Measurements from ENCODE around the gene BCL11A. TPM values are rescaled to one million over a fixed set of nuclear protein-coding genes. Genes with fewer than 3 reads are reported as not detected.

Gene BCL11A
- total RNA-seq, 1 experiment from 2014 or later: 1.3 TPM

GRCh38 chr2:60529785-60530627, 23.4 kb downstream of the BCL11A start:
- Histone ChIP-seq H3K36me3 (ENCODE audit: insufficient read depth, low read length, poor library complexity, severe bottlenecking) (no peaks in the 10 kb centered on the region), H3K4me1 (ENCODE audit: insufficient read depth, low read length, poor library complexity, severe bottlenecking) (peaks cover 5% of the 10 kb centered on the region), H3K4me3 (ENCODE audit: low read depth, low read length, poor library complexity, severe bottlenecking) (no peak overlapping the region), H3K9me3 (ENCODE audit: low read depth, low read length, poor library complexity, severe bottlenecking) (no peaks in the 10 kb centered on the region), H3K27me3 (replicated peaks; ENCODE audit: insufficient read depth, low read depth, low read length, poor library complexity) (peaks cover 94% of the 10 kb centered on the region), H3K27ac (ENCODE audit: low read depth, low read length, poor library complexity, severe bottlenecking) (no peak overlapping the region)
- DNase-seq (ENCODE audit: low spot score): no peak
- no TSS peak for BruUV-seq (replicated peaks)
- ChIA-PET POLR2A (ENCODE audit: low non-redundant PET) (no interaction called here), CTCF (interaction anchor here (0.6 kb wide), 1 partner anchor 51 kb away, joined by 5 read pairs; no protein-coding TSS in a partner anchor)
- TF ChIP-seq EZH2 (IDR thresholded peaks at IDR 0.05; ENCODE audit: borderline replicate concordance, low read depth, low read length, poor library complexity, severe bottlenecking) (no peak), CTCF (conservative IDR thresholded peaks at IDR 0.05; ENCODE audit: low read depth, low read length) (no peak)
- intact Hi-C loops (cut with micrococcal nuclease; ENCODE audit: unreplicated experiment): no loop called here

- no peak for TF ChIP-seq CTCF (conservative IDR thresholded peaks at IDR 0.05; ENCODE audit: low read depth, low read length)
- no peak for TF ChIP-seq EZH2 (IDR thresholded peaks at IDR 0.05; ENCODE audit: borderline replicate concordance, low read depth, low read length, poor library complexity, severe bottlenecking)
- ChIA-PET CTCF (no interaction called here), POLR2A (ENCODE audit: low non-redundant PET) (no interaction called here)
- no peak overlapping the region for H3K27ac ChIP-seq (ENCODE audit: low read depth, low read length, poor library complexity, severe bottlenecking)
- DNase-seq (ENCODE audit: low spot score): no peak
- peaks cover 5% of the 10 kb centered on the region for H3K4me1 ChIP-seq (ENCODE audit: insufficient read depth, low read length, poor library complexity, severe bottlenecking)
- H3K27me3 ChIP-seq (replicated peaks; ENCODE audit: insufficient read depth, low read depth, low read length, poor library complexity): peaks cover 94% of the 10 kb centered on the region
- H3K9me3 ChIP-seq (ENCODE audit: low read depth, low read length, poor library complexity, severe bottlenecking): no peaks in the 10 kb centered on the region
- no peaks in the 10 kb centered on the region for H3K36me3 ChIP-seq (ENCODE audit: insufficient read depth, low read length, poor library complexity, severe bottlenecking)
- intact Hi-C loops (cut with micrococcal nuclease; ENCODE audit: unreplicated experiment): no loop called here
- BruUV-seq (replicated peaks): no TSS peak
- H3K4me3 ChIP-seq (ENCODE audit: low read depth, low read length, poor library complexity, severe bottlenecking): no peak overlapping the region
Observed at GRCh38 chr2:60529136-60529784, 24.2 kb downstream of the BCL11A start.

GRCh38 chr2:60528281-60529020, 25.0 kb downstream of the BCL11A start:
- Histone ChIP-seq H3K27me3 (replicated peaks; ENCODE audit: insufficient read depth, low read depth, low read length, poor library complexity) (peaks cover 92% of the 10 kb centered on the region), H3K27ac (ENCODE audit: low read depth, low read length, poor library complexity, severe bottlenecking) (no peak overlapping the region), H3K9me3 (ENCODE audit: low read depth, low read length, poor library complexity, severe bottlenecking) (no peaks in the 10 kb centered on the region), H3K36me3 (ENCODE audit: insufficient read depth, low read length, poor library complexity, severe bottlenecking) (no peaks in the 10 kb centered on the region), H3K4me1 (ENCODE audit: insufficient read depth, low read length, poor library complexity, severe bottlenecking) (peaks cover 2% of the 10 kb centered on the region), H3K4me3 (ENCODE audit: low read depth, low read length, poor library complexity, severe bottlenecking) (no peak overlapping the region)
- no peak for DNase-seq (ENCODE audit: low spot score)
- no TSS peak for BruUV-seq (replicated peaks)
- intact Hi-C loops (cut with micrococcal nuclease; ENCODE audit: unreplicated experiment): no loop called here
- TF ChIP-seq CTCF (conservative IDR thresholded peaks at IDR 0.05; ENCODE audit: low read depth, low read length) (no peak), EZH2 (IDR thresholded peaks at IDR 0.05; ENCODE audit: borderline replicate concordance, low read depth, low read length, poor library complexity, severe bottlenecking) (no peak)
- POLR2A ChIA-PET (ENCODE audit: low non-redundant PET): no interaction called here
- CTCF ChIA-PET: no interaction called here

Measured in A673 (cell line).